ENCODE results near the gene PLCB2. TPM values are rescaled to one million over a fixed set of nuclear protein-coding genes. Genes with fewer than 3 reads are reported as not detected.

The PLCB2 gene
- polyA plus RNA-seq, 1 donor (not counting 4 experiments of a cell fraction or from before 2014, with no cell fraction given): 0.73 TPM

- H2AFZ ChIP-seq (ENCODE audit: control insufficient read depth, low read length): no peak overlapping the region
- dilution Hi-C loops (cut with MboI; ENCODE audit: extremely low pct_ligation_motif_present, low sequenced_read_pairs): no loop called here
- no peak overlapping the region for H3K4me3 ChIP-seq (ENCODE audit: control insufficient read depth in 2 of 3, extremely low read depth in 1 of 3, insufficient read depth in 2 of 3, low read depth in 1 of 3, low read length in 3 of 3)
- H3K27ac ChIP-seq (ENCODE audit: control insufficient read depth, insufficient read depth, low read length): no peak overlapping the region
- FAIRE-seq: no peak
- H3K79me2 ChIP-seq (ENCODE audit: control insufficient read depth, insufficient read depth, low read length): no peaks in the 10 kb centered on the region
- H3K4me1 ChIP-seq (ENCODE audit: control insufficient read depth, extremely low read depth, insufficient read depth, low read length): peaks cover 31% of the 10 kb centered on the region
- no peak overlapping the region for H3K4me2 ChIP-seq (ENCODE audit: control insufficient read depth, extremely low read depth, insufficient read depth, low read depth, low read length)
- no peaks in the 10 kb centered on the region for H4K20me1 ChIP-seq (ENCODE audit: control insufficient read depth, extremely low read depth, insufficient read depth, low read length)
- TF ChIP-seq EZH2 (IDR thresholded peaks at IDR 0.05; ENCODE audit: low read length) (no peak), CTCF (optimal IDR thresholded peaks at IDR 0.05 in 1 of 3, IDR thresholded peaks at IDR 0.05 in 1 of 3, conservative IDR thresholded peaks at IDR 0.05 in 1 of 3; ENCODE audit: extremely low read depth in 1 of 3, insufficient read depth in 2 of 3, low read length in 3 of 3) (no peak)
- H3K9me1 ChIP-seq (ENCODE audit: control insufficient read depth, extremely low read depth, insufficient read depth, low read length): no peaks in the 10 kb centered on the region
- H3K9me3 ChIP-seq (ENCODE audit: control insufficient read depth, low read depth, low read length): no peaks in the 10 kb centered on the region
- no peaks in the 10 kb centered on the region for H3K36me3 ChIP-seq (ENCODE audit: control insufficient read depth in 2 of 2, extremely low read depth in 1 of 2, insufficient read depth in 2 of 2, low read length in 2 of 2)
- no peaks in the 10 kb centered on the region for H3K27me3 ChIP-seq (ENCODE audit: control insufficient read depth, extremely low read depth, insufficient read depth, low read length)
- no peak overlapping the region for H3K9ac ChIP-seq (ENCODE audit: control insufficient read depth, extremely low read depth, insufficient read depth, low read length)
- DNase-seq (ENCODE audit: low read depth, low spot score): no peak
Measured at GRCh38 chr15:40355976-40356585, 48.3 kb upstream of the PLCB2 start.

GRCh38 chr15:40354408-40355171 is 46.9 kb upstream of the PLCB2 start:
- Histone ChIP-seq H3K36me3 (ENCODE audit: control insufficient read depth in 2 of 2, extremely low read depth in 1 of 2, insufficient read depth in 2 of 2, low read length in 2 of 2) (no peaks in the 10 kb centered on the region), H3K79me2 (ENCODE audit: control insufficient read depth, insufficient read depth, low read length) (no peaks in the 10 kb centered on the region), H3K27me3 (ENCODE audit: control insufficient read depth, extremely low read depth, insufficient read depth, low read length) (no peaks in the 10 kb centered on the region), H3K27ac (ENCODE audit: control insufficient read depth, insufficient read depth, low read length) (no peak overlapping the region), H3K9ac (ENCODE audit: control insufficient read depth, extremely low read depth, insufficient read depth, low read length) (no peak overlapping the region), H3K9me3 (ENCODE audit: control insufficient read depth, low read depth, low read length) (no peaks in the 10 kb centered on the region), H3K4me3 (ENCODE audit: control insufficient read depth in 2 of 3, extremely low read depth in 1 of 3, insufficient read depth in 2 of 3, low read depth in 1 of 3, low read length in 3 of 3) (no peak overlapping the region), H3K9me1 (ENCODE audit: control insufficient read depth, extremely low read depth, insufficient read depth, low read length) (no peaks in the 10 kb centered on the region), H2AFZ (ENCODE audit: control insufficient read depth, low read length) (no peak overlapping the region), H3K4me2 (ENCODE audit: control insufficient read depth, extremely low read depth, insufficient read depth, low read depth, low read length) (no peak overlapping the region), H3K4me1 (ENCODE audit: control insufficient read depth, extremely low read depth, insufficient read depth, low read length) (peaks cover 18% of the 10 kb centered on the region), H4K20me1 (ENCODE audit: control insufficient read depth, extremely low read depth, insufficient read depth, low read length) (no peaks in the 10 kb centered on the region)
- no peak for TF ChIP-seq EZH2 (IDR thresholded peaks at IDR 0.05; ENCODE audit: low read length)
- TF ChIP-seq CTCF (optimal IDR thresholded peaks at IDR 0.05 in 1 of 3, IDR thresholded peaks at IDR 0.05 in 1 of 3, conservative IDR thresholded peaks at IDR 0.05 in 1 of 3; ENCODE audit: extremely low read depth in 1 of 3, insufficient read depth in 2 of 3, low read length in 3 of 3): peak; percentile 50 to 73 (median 68)
- DNase-seq (ENCODE audit: low read depth, low spot score): no peak
- FAIRE-seq: no peak
- dilution Hi-C loops (cut with MboI; ENCODE audit: extremely low pct_ligation_motif_present, low sequenced_read_pairs): no loop called here

Measured in keratinocyte (primary cell).